H1 (cell line): ENCODE results near the gene CACNA1D. TPM values are rescaled to one million over a fixed set of nuclear protein-coding genes. Genes with fewer than 3 reads are reported as not detected.

Experiments
- CTCF ChIA-PET: fragments of 300-600 bp; sonication (Branson Sonifier 250); formaldehyde crosslinking; loops from one replicate; lab custom pipeline; 2021; ENCODE audit not compliant: partially characterized antibody; lab: Charles Lee
- POLR2A ChIA-PET: fragments of 300-600 bp; sonication (Branson Sonifier 250); formaldehyde crosslinking; loops from one replicate; lab custom pipeline; 2021; ENCODE audit warnings: inconsistent platforms; ENCODE audit not compliant: partially characterized antibody; lab: Charles Lee
- DNase-seq, 2 experiments: peaks; one replicate each; pipeline versions ENCODE4 v3.0.0 to v3.0.0-alpha.2; 2010 to 2022; ENCODE audit warnings: low spot score in 2 of 2, low read depth in 1 of 2, mixed read lengths in 1 of 2
- FAIRE-seq: peaks from 2 replicates; lab custom pipeline; 2011; peaks lifted over from hg19 to GRCh38; lab: Jason Lieb, UNC
- H2AFZ ChIP-seq: 2 replicates; pipeline ENCODE4 v1.8.1; 2012; ENCODE audit warnings: low read length, inconsistent platforms
- H2AK5ac ChIP-seq: 2 replicates; pipeline ENCODE4 v1.6.1; 2013; ENCODE audit warnings: low read depth, low read length
- H2BK120ac ChIP-seq: replicated peaks from 2 replicates; pipeline ENCODE3; 2013; ENCODE audit warnings: low read depth, low read length, inconsistent platforms
- H2BK12ac ChIP-seq: 2 replicates; pipeline ENCODE4 v1.6.1; 2013; ENCODE audit warnings: low read depth, low read length
- H2BK15ac ChIP-seq: 2 replicates; pipeline ENCODE4 v1.6.1; 2013; ENCODE audit warnings: low read length
- H2BK20ac ChIP-seq: 2 replicates; pipeline ENCODE4 v1.6.1; 2013; ENCODE audit warnings: low read length
- H2BK5ac ChIP-seq: 2 replicates; pipeline ENCODE4 v1.6.1; 2013; ENCODE audit warnings: low read depth, low read length
- H3K14ac ChIP-seq: 2 replicates; pipeline ENCODE4 v1.6.1; 2013; ENCODE audit warnings: inconsistent platforms; ENCODE audit not compliant: insufficient read length
- H3K18ac ChIP-seq: 2 replicates; pipeline ENCODE4 v1.6.1; 2013; ENCODE audit warnings: low read length; ENCODE audit errors: extremely low read depth
- H3K23ac ChIP-seq: 2 replicates; pipeline ENCODE4 v1.6.1; 2013; ENCODE audit warnings: inconsistent platforms; ENCODE audit not compliant: insufficient read length
- H3K23me2 ChIP-seq: 2 replicates; pipeline ENCODE4 v1.6.1; 2013; ENCODE audit warnings: low read depth, low read length
- H3K27ac ChIP-seq: 2 replicates; pipeline ENCODE4 v1.6.1; 2011; ENCODE audit warnings: low read depth, low read length, inconsistent platforms
- H3K27me3 ChIP-seq, 4 experiments: replicated peaks in 1 of 4; 1 replicate in 1 of 4; 2 replicates in 3 of 4; pipeline versions ENCODE4 v1.6.1 to v1.8.1; 2011 to 2013; ENCODE audit warnings: low read length in 3 of 4, mild to moderate bottlenecking in 3 of 4, inconsistent platforms in 2 of 4, mixed read lengths in 2 of 4, moderate library complexity in 1 of 4; ENCODE audit not compliant: control insufficient read depth in 3 of 4, insufficient read depth in 3 of 4; ENCODE audit errors: extremely low read depth in 1 of 4
- H3K36me3 ChIP-seq, 4 experiments: 2 replicates each; pipeline versions ENCODE4 v1.6.1 to v1.8.1; 2011 to 2013; ENCODE audit warnings: mild to moderate bottlenecking in 4 of 4, low read length in 3 of 4, moderate library complexity in 2 of 4, control low read depth in 1 of 4, inconsistent platforms in 1 of 4; ENCODE audit not compliant: insufficient read depth in 4 of 4, control insufficient read depth in 2 of 4
- H3K4ac ChIP-seq: replicated peaks from 2 replicates; pipeline ENCODE3; 2013; ENCODE audit warnings: low read length, low read depth, mixed read lengths, inconsistent platforms; ENCODE audit not compliant: insufficient read length
- H3K4me1 ChIP-seq, 4 experiments: replicated peaks in 1 of 4; 1 replicate in 1 of 4; 2 replicates in 3 of 4; pipeline versions ENCODE4 v1.6.1 to v1.8.1; 2011 to 2013; ENCODE audit warnings: low read length in 3 of 4, inconsistent platforms in 2 of 4, mixed read lengths in 1 of 4; ENCODE audit not compliant: insufficient read depth in 4 of 4, control insufficient read depth in 3 of 4
- H3K4me2 ChIP-seq, 2 experiments: 2 replicates each; pipeline versions ENCODE4 v1.6.1 to v1.8.1; 2011 to 2013; ENCODE audit warnings: low read depth in 2 of 2, low read length in 2 of 2, control low read depth in 1 of 2, inconsistent platforms in 1 of 2, mild to moderate bottlenecking in 1 of 2; ENCODE audit not compliant: insufficient read depth in 1 of 2
- H3K4me3 ChIP-seq, 4 experiments: fragments of 200-600, 300-600 bp in 1 of 4; sonication (generic), shearing (Covaris generic), sonication (Bioruptor Twin) in 1 of 4; 2 replicates each; pipeline versions ENCODE4 v1.5.1 to v1.8.1; 2011 to 2016; ENCODE audit warnings: low read length in 4 of 4, low read depth in 3 of 4, control low read depth in 2 of 4, inconsistent platforms in 2 of 4, mild to moderate bottlenecking in 2 of 4, mixed read lengths in 1 of 4, moderate library complexity in 1 of 4; ENCODE audit not compliant: insufficient read depth in 2 of 4; ENCODE audit errors: extremely low read depth in 1 of 4
- H3K56ac ChIP-seq: replicated peaks from 2 replicates; pipeline ENCODE3; 2013; ENCODE audit warnings: low read depth, mild to moderate bottlenecking, mixed read lengths, low read length, inconsistent platforms; ENCODE audit not compliant: insufficient read length
- H3K79me1 ChIP-seq: 2 replicates; pipeline ENCODE4 v1.6.1; 2013; ENCODE audit warnings: low read depth, low read length, control low read depth
- H3K79me2 ChIP-seq, 2 experiments: 2 replicates each; pipeline versions ENCODE4 v1.6.1 to v1.8.1; 2012 to 2013; ENCODE audit warnings: low read length in 2 of 2, mild to moderate bottlenecking in 2 of 2, inconsistent platforms in 1 of 2; ENCODE audit not compliant: insufficient read depth in 2 of 2, control insufficient read depth in 1 of 2
- H3K9ac ChIP-seq, 4 experiments: replicated peaks in 1 of 4; 1 replicate in 1 of 4; 2 replicates in 3 of 4; pipeline versions ENCODE4 v1.6.1 to v1.8.1; 2011 to 2013; ENCODE audit warnings: low read depth in 3 of 4, low read length in 3 of 4, control low read depth in 2 of 4, mild to moderate bottlenecking in 2 of 4, moderate library complexity in 2 of 4, inconsistent platforms in 1 of 4; ENCODE audit errors: extremely low read depth in 1 of 4
- H3K9me3 ChIP-seq, 2 experiments: 2 replicates each; pipeline versions ENCODE4 v1.6.1 to v1.8.1; 2012 to 2013; ENCODE audit warnings: mild to moderate bottlenecking in 2 of 2, moderate library complexity in 2 of 2, control low read depth in 1 of 2, inconsistent platforms in 1 of 2, low read depth in 1 of 2, low read length in 1 of 2, mixed read lengths in 1 of 2; ENCODE audit not compliant: insufficient read depth in 2 of 2
- H4K20me1 ChIP-seq, 2 experiments: replicated peaks in 1 of 2; 2 replicates each; pipeline versions ENCODE3 to v1.8.1; 2011 to 2013; ENCODE audit warnings: inconsistent platforms in 2 of 2, low read length in 2 of 2, mild to moderate bottlenecking in 1 of 2; ENCODE audit not compliant: insufficient read depth in 2 of 2, control insufficient read depth in 1 of 2
- H4K5ac ChIP-seq: 2 replicates; pipeline ENCODE4 v1.6.1; 2013; ENCODE audit warnings: low read length, low read depth, mixed read lengths, inconsistent platforms; ENCODE audit not compliant: insufficient read length
- H4K8ac ChIP-seq: 2 replicates; pipeline ENCODE4 v1.8.0; 2013; ENCODE audit warnings: mild to moderate bottlenecking, moderate library complexity, low read length, inconsistent platforms; ENCODE audit not compliant: insufficient read depth; ENCODE audit errors: extremely low read depth
- H4K91ac ChIP-seq: replicated peaks from 2 replicates; pipeline ENCODE3; 2013; ENCODE audit warnings: low read length, mixed read lengths, inconsistent platforms; ENCODE audit not compliant: insufficient read length
- EP300 ChIP-seq, 2 experiments: IDR thresholded peaks; 1 replicate in 1 of 2; 2 replicates in 1 of 2; pipeline ENCODE4 v1.6.1; 2011 to 2012; ENCODE audit warnings: low read depth in 2 of 2, low read length in 2 of 2, mild to moderate bottlenecking in 2 of 2, borderline replicate concordance in 1 of 2, inconsistent platforms in 1 of 2, moderate library complexity in 1 of 2
- HDAC2 ChIP-seq, 2 experiments: fragments of 300-600 bp in 1 of 2; sonication (generic) in 1 of 2; IDR thresholded peaks; 2 replicates each; pipeline ENCODE4 v1.6.1; 2011 to 2012; ENCODE audit warnings: low read depth in 2 of 2, low read length in 2 of 2, mild to moderate bottlenecking in 2 of 2, moderate library complexity in 2 of 2, borderline replicate concordance in 1 of 2, inconsistent platforms in 1 of 2
- HDAC6 ChIP-seq: IDR thresholded peaks from one replicate; pipeline ENCODE4 v1.7.1; 2012; ENCODE audit warnings: low read depth, mild to moderate bottlenecking, inconsistent platforms, low read length, moderate library complexity
- ZNF274 ChIP-seq: IDR thresholded peaks from 2 replicates; pipeline ENCODE4 v1.7.0; 2012; ENCODE audit warnings: low read length, borderline replicate concordance; ENCODE audit errors: extremely low read depth
- WGBS, 2 experiments: shearing (Covaris generic) in 1 of 2; methylation state at CpG; one replicate each; pipeline versions ENCODE4 v1.1.6 to v1.1.7; 2013 to 2015; ENCODE audit warnings: low lambda C conversion rate in 2 of 2, mixed read lengths in 2 of 2, inconsistent platforms in 1 of 2, low coverage in 1 of 2, missing lambda C conversion rate in 1 of 2; ENCODE audit not compliant: insufficient replicate concordance in 2 of 2, insufficient coverage in 1 of 2, insufficient read length in 1 of 2; ENCODE audit errors: extremely low coverage in 1 of 2, missing lambda C conversion rate in 1 of 2; 5-methylcytosine and 5-hydroxymethylcytosine counted together
- polyA plus RNA-seq, 7 experiments: library from polyadenylated mRNA; depleted of rRNA in 3 of 7; stranded (reverse) in 5 of 7; unstranded in 2 of 7; fragments of >200 nt in 5 of 7; fragments of 200-250 nt in 2 of 7; gene quantifications; 1 replicate in 5 of 7; 2 replicates in 1 of 7; 4 replicates in 1 of 7; pipeline versions ENCODE4 v1.2.1 to v1.2.3, GENCODE V29; 2011 to 2013; ENCODE audit warnings: missing spikeins in 2 of 7, mixed read lengths in 2 of 7
- total RNA-seq: library from RNA; stranded (reverse); fragmentation: NEBNext Ultra II Directional; extraction: Animal tissue kit (Norgen Biotek cat#: 25700); gene quantifications from 2 replicates; pipeline ENCODE4 v1.2.1, GENCODE V29; 2021

CACNA1D gene
- total and polyA plus RNA-seq, 2 of the 8 experiments (the other 6 are each of a cell fraction or from before 2014, with no cell fraction given): 2.0 to 2.9 TPM

GRCh38 chr3:53731934-53732624, 237.7 kb downstream of the CACNA1D start:
- Histone ChIP-seq H3K4me1 (no peaks in the 10 kb centered on the region; a peak in 1 of 7 replicates), H3K14ac (no peak overlapping the region), H2BK5ac (no peak overlapping the region), H4K5ac (no peak overlapping the region), H3K23ac (no peak overlapping the region), H3K18ac (no peak overlapping the region), H3K79me1 (no peaks in the 10 kb centered on the region), H2BK120ac (no peak overlapping the region), H3K4ac (no peak overlapping the region), H2BK15ac (peak overlapping the region; percentile 22; the same call in 1 of the 2 replicates), H3K27me3 (no peaks in the 10 kb centered on the region), H4K8ac (no peak overlapping the region), H2AK5ac (no peak overlapping the region), H3K27ac (no peak overlapping the region), H2BK20ac (no peak overlapping the region), H4K91ac (no peak overlapping the region), H3K9ac (no peak overlapping the region), H3K36me3 (no peaks in the 10 kb centered on the region), H3K56ac (no peak overlapping the region), H3K4me3 (no peak overlapping the region), H3K4me2 (no peak overlapping the region), H3K23me2 (no peaks in the 10 kb centered on the region), H2AFZ (no peak overlapping the region), H2BK12ac (no peak overlapping the region), H3K9me3 (no peaks in the 10 kb centered on the region), H4K20me1 (no peaks in the 10 kb centered on the region), H3K79me2 (no peaks in the 10 kb centered on the region)
- TF ChIP-seq EP300 (IDR thresholded peaks at IDR 0.05; ENCODE audit: borderline replicate concordance in 1 of 2, low read depth in 2 of 2, low read length in 2 of 2): no peak
- no peak for TF ChIP-seq HDAC2 (IDR thresholded peaks at IDR 0.05; ENCODE audit: borderline replicate concordance in 1 of 2, low read depth in 2 of 2, low read length in 2 of 2)
- no peak for TF ChIP-seq HDAC6
- TF ChIP-seq ZNF274: no peak
- DNase-seq (no peak), FAIRE-seq (no peak)
- WGBS, 2 experiments: 90% methylated on average over 16 of the region's 16 CpGs; no CpG with 5 or more reads in 1 of the 2 experiments
- ChIA-PET CTCF (interaction anchor here (0.9 kb wide), 1 partner anchor 11 kb away, joined by 3 read pairs; no protein-coding TSS in a partner anchor), POLR2A (no interaction called here)
